Astrocyte (in vitro differentiated cells and primary cell): ENCODE measurements around the gene MAP6D1. TPM values are rescaled to one million over a fixed set of nuclear protein-coding genes. Genes with fewer than 3 reads are reported as not detected.

Experiments used
- DNase-seq: peaks from one replicate; pipeline ENCODE4 v3.0.0-alpha.2; 2010; ENCODE audit warnings: low read depth
- FAIRE-seq: peaks from 2 replicates; lab custom pipeline; 2011; peaks lifted over from hg19 to GRCh38; lab: Jason Lieb, UNC
- H2AFZ ChIP-seq: 2 replicates; pipeline ENCODE4 v1.6.0; 2012; ENCODE audit warnings: low read depth, low read length, inconsistent platforms
- H3K27ac ChIP-seq: 2 replicates; pipeline ENCODE4 v1.5.1; 2011; ENCODE audit warnings: low read depth, low read length, inconsistent platforms
- H3K27me3 ChIP-seq: 2 replicates; pipeline ENCODE4 v1.6.0; 2011; ENCODE audit warnings: low read length, inconsistent platforms; ENCODE audit not compliant: insufficient read depth
- H3K36me3 ChIP-seq: 2 replicates; pipeline ENCODE4 v1.5.1; 2011; ENCODE audit warnings: low read length, inconsistent platforms; ENCODE audit not compliant: insufficient read depth
- H3K4me1 ChIP-seq: 2 replicates; pipeline ENCODE4 v1.5.1; 2011; ENCODE audit warnings: low read length, inconsistent platforms; ENCODE audit not compliant: insufficient read depth
- H3K4me2 ChIP-seq: 2 replicates; pipeline ENCODE4 v1.6.0; 2012; ENCODE audit warnings: low read length, inconsistent platforms
- H3K4me3 ChIP-seq: 2 replicates; pipeline ENCODE4 v1.5.1; 2011; ENCODE audit warnings: low read depth, mild to moderate bottlenecking, low read length, inconsistent platforms; ENCODE audit not compliant: insufficient read depth
- H3K79me2 ChIP-seq: 2 replicates; pipeline ENCODE4 v1.6.0; 2012; ENCODE audit warnings: mild to moderate bottlenecking, low read length, inconsistent platforms; ENCODE audit not compliant: insufficient read depth
- H3K9ac ChIP-seq: 2 replicates; pipeline ENCODE4 v1.6.0; 2012; ENCODE audit warnings: mild to moderate bottlenecking, low read length, inconsistent platforms
- H3K9me3 ChIP-seq: 2 replicates; pipeline ENCODE4 v1.5.1; 2012; ENCODE audit warnings: low read depth, mild to moderate bottlenecking, low read length, inconsistent platforms; ENCODE audit not compliant: insufficient read depth
- H4K20me1 ChIP-seq: 2 replicates; pipeline ENCODE4 v1.6.0; 2012; ENCODE audit warnings: low read length, inconsistent platforms; ENCODE audit not compliant: insufficient read depth
- H3K27ac Mint-ChIP-seq: one replicate; pipeline ENCODE4 v1.8.0; 2021; ENCODE audit warnings: mild to moderate bottlenecking, mixed read lengths; ENCODE audit not compliant: unreplicated experiment
- H3K27me3 Mint-ChIP-seq: one replicate; pipeline ENCODE4 v1.8.0; 2021; ENCODE audit warnings: low read depth, mixed read lengths; ENCODE audit not compliant: unreplicated experiment
- H3K36me3 Mint-ChIP-seq: one replicate; pipeline ENCODE4 v1.8.0; 2021; ENCODE audit warnings: low read depth, mixed read lengths; ENCODE audit not compliant: unreplicated experiment
- H3K4me1 Mint-ChIP-seq: one replicate; pipeline ENCODE4 v1.8.0; 2021; ENCODE audit warnings: low read depth, mixed read lengths; ENCODE audit not compliant: unreplicated experiment
- H3K4me3 Mint-ChIP-seq: one replicate; pipeline ENCODE4 v1.8.0; 2021; ENCODE audit warnings: mild to moderate bottlenecking, moderate library complexity, mixed read lengths; ENCODE audit not compliant: unreplicated experiment
- H3K9me3 Mint-ChIP-seq: one replicate; pipeline ENCODE4 v1.8.0; 2021; ENCODE audit warnings: mild to moderate bottlenecking, mixed read lengths; ENCODE audit not compliant: unreplicated experiment
- EZH2 ChIP-seq: IDR thresholded peaks from 2 replicates; pipeline ENCODE4 v1.6.1; 2012; ENCODE audit warnings: mild to moderate bottlenecking, low read length, inconsistent platforms; ENCODE audit not compliant: insufficient read depth
- total RNA-seq: library from RNA; stranded (reverse); gene quantifications from 2 replicates; pipeline ENCODE4 v1.2.1, GENCODE V29; 2021
- TF ChIP-seq, protein P1 (sequence below): IDR thresholded peaks from 2 replicates; pipeline ENCODE4 v1.5.1; 2011; ENCODE audit warnings: low read depth, mild to moderate bottlenecking, inconsistent platforms, low read length, moderate library complexity; ENCODE audit not compliant: insufficient read depth

Gene MAP6D1
- total RNA-seq, 1 donor from 2014 or later = 4.6 TPM

DNA sequence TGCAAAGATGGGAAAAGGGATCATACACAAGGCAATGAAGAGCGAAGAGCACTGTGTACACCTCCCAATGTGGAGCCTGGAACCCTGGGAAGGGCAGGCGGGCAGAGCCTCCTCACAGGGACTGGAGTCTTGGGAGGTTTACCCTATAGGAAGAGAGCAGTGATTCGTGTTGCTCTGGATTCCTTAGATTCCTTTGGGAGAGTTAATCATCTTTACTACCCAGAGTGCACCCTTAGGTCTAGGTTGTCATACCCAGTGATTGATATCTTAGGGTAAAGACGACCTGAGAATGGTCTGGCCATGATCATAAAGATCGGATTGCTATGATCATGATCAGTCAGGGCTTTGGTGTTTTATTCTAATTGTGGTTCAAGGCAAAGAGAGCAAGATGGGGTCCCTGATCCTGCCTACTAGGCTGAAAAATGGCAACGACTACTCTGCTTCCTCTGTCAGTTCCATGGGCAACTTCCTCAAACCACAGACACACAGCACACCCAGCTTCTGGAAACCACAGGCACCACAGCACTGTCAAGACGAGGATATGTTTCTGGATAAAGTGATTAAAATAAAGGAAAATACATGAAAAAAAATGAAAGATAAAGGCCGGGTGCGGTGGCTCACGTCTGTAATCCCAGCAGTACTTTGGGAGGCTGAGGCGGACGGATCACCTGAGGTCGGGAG is 20.4 kb upstream of the MAP6D1 start:
- H3K27ac ChIP-seq = peak overlapping the region; percentile 61
- H3K9me3 ChIP-seq = no peaks in the 10 kb centered on the region
- H3K27me3 Mint-ChIP-seq = no peaks in the 10 kb centered on the region
- no peak overlapping the region for H3K4me3 ChIP-seq
- peak overlapping the region; percentile 49 for H3K4me2 ChIP-seq
- H3K27me3 ChIP-seq = no peaks in the 10 kb centered on the region
- FAIRE-seq (no peak), DNase-seq (peak; percentile 20)
- peak overlapping the region; percentile 98 for H3K27ac Mint-ChIP-seq
- no peaks in the 10 kb centered on the region for H3K9me3 Mint-ChIP-seq
- peaks cover 17% of the 10 kb centered on the region for H3K4me1 ChIP-seq
- peaks cover 23% of the 10 kb centered on the region for H3K36me3 ChIP-seq
- H2AFZ ChIP-seq = no peak overlapping the region
- H3K4me3 Mint-ChIP-seq = no peak overlapping the region
- H3K36me3 Mint-ChIP-seq = peaks cover 17% of the 10 kb centered on the region
- H3K79me2 ChIP-seq = no peaks in the 10 kb centered on the region
- TF ChIP-seq, protein P1, sequence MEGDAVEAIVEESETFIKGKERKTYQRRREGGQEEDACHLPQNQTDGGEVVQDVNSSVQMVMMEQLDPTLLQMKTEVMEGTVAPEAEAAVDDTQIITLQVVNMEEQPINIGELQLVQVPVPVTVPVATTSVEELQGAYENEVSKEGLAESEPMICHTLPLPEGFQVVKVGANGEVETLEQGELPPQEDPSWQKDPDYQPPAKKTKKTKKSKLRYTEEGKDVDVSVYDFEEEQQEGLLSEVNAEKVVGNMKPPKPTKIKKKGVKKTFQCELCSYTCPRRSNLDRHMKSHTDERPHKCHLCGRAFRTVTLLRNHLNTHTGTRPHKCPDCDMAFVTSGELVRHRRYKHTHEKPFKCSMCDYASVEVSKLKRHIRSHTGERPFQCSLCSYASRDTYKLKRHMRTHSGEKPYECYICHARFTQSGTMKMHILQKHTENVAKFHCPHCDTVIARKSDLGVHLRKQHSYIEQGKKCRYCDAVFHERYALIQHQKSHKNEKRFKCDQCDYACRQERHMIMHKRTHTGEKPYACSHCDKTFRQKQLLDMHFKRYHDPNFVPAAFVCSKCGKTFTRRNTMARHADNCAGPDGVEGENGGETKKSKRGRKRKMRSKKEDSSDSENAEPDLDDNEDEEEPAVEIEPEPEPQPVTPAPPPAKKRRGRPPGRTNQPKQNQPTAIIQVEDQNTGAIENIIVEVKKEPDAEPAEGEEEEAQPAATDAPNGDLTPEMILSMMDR = no peak
- no peak for TF ChIP-seq EZH2
- no peak overlapping the region for H3K9ac ChIP-seq
- peaks cover 10% of the 10 kb centered on the region for H4K20me1 ChIP-seq
- peaks cover 21% of the 10 kb centered on the region for H3K4me1 Mint-ChIP-seq

DNA sequence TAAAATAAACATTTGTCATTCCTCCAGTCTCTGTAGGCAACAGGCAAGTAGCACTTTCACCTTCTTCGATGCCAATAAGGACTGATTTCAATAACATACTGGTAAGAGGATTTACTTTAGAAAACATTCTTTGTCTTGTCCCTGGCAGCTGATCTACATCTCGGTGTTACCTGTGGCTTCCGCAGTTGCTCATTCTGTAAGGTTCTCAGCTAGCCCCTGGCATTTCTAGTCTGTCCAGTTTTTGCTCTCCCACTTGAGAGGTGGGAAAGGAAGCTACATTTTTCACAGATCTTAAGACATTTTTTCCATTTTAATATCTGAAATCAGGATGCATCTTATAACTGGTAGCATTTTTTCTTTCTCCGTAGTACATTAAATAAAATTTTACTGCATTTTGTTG is 19.7 kb upstream of the MAP6D1 start:
- peak overlapping the region; percentile 98 for H3K27ac Mint-ChIP-seq

More for the DNA sequence above, 19.7 kb upstream of the MAP6D1 start:
- no peaks in the 10 kb centered on the region for H3K9me3 Mint-ChIP-seq
- Histone ChIP-seq H3K4me2 (peak overlapping the region; percentile 49), H3K9ac (peak overlapping the region; percentile 32), H3K27ac (peak overlapping the region; percentile 61), H3K9me3 (no peaks in the 10 kb centered on the region), H3K36me3 (peaks cover 26% of the 10 kb centered on the region), H3K79me2 (no peaks in the 10 kb centered on the region), H3K4me1 (peaks cover 17% of the 10 kb centered on the region), H2AFZ (no peak overlapping the region), H3K4me3 (no peak overlapping the region), H4K20me1 (peaks cover 10% of the 10 kb centered on the region), H3K27me3 (no peaks in the 10 kb centered on the region)
- H3K36me3 Mint-ChIP-seq = peaks cover 11% of the 10 kb centered on the region
- DNase-seq = no peak
- no peaks in the 10 kb centered on the region for H3K27me3 Mint-ChIP-seq
- peaks cover 21% of the 10 kb centered on the region for H3K4me1 Mint-ChIP-seq
- H3K4me3 Mint-ChIP-seq = peak overlapping the region; percentile 24
- no peak for FAIRE-seq
- TF ChIP-seq, protein P1 = no peak
- TF ChIP-seq EZH2 = no peak
